SH-SY5Y (cell line): ENCODE measurements around the gene ANO7.

ENCODE experiments used
- GATA2 ChIP-seq: IDR thresholded peaks from 2 replicates; pipeline ENCODE4 v1.6.1; 2011; ENCODE audit warnings: mild to moderate bottlenecking, low read depth, low read length
- GATA3 ChIP-seq: IDR thresholded peaks from 2 replicates; pipeline ENCODE4 v1.6.1; 2011; ENCODE audit warnings: low read depth, mild to moderate bottlenecking, low read length, moderate library complexity

ANO7 gene

DNA sequence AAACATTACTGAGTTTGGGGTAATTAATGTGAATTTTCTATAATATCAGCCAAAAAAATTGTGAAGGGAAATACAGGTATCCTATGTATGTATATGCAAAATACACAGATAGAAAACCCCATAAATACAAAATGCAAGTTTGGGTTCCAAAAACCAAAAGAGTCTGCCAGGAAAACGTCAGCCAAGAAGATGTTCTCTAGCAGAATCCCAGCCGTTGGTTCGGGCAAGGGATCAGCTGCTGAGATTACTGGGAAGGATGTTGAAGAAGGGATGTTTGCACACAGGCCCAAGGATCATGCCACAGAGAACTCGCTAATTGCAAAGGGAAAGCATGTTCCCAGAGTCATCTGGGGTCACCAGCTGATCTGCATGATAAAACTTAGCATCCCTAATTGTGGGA, 9.5 kb upstream of the ANO7 start:
- TF ChIP-seq GATA3: no peak
- TF ChIP-seq GATA2: no peak

DNA sequence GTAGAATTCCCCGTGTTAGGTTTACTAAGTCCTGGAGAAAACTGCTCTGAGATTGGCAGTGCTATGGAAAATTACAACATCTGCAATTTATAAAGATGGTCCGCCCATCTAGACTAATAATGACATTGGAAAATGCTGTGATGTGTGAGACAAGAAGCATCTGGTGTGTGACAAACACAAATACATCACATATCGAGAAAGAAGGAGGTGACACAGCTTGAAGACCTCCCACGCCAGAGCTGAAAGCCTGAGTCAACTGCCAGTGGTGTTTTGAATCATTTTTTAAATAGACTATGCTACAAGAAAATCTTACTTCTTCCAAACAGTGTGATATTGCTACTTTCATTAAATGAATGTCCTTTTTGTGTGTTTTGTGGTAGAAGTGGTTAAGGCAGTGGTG, 8.6 kb upstream of the ANO7 start:
- TF ChIP-seq GATA2 (no peak), GATA3 (no peak)

DNA sequence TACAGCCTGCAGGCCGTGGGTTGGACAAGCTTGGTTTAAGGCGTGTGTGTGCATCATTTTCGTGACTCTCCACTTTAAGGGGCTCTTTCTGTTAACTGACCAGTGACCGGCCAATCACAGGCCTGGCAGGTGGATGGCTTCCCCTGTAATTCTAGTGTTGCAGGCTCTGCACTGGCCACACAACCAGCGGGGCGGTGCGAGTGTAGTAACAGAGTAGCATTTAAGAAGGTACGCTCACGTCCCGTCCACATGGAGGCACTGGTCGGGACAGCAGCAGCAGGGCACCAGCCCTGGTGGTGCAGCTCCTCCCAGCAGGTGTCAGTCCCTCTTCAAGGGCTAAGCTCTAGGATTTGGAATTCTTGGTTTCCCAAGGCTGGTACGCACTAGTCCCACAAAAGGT, 8.0 kb upstream of the ANO7 start:
- TF ChIP-seq GATA2 (no peak), GATA3 (no peak)

DNA sequence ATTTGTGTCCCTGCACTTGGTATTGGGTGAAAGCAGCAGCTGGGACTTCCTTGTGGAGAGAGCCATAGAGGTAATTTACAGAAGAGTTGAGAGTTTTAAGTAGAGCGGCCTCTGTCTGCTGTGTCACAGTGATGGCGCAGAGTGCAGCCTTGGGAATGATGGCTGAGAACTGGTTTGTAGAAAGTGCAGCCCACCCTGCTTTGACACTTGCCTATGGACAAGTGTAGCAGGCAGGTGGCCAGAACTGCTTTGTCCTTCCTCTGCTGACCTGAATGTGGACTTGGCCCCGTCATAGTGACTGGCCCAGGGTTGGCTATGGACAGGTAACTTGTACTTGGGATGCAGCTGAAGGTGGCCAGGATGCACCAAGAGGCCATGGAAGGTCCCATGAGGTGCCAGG, 6.4 kb upstream of the ANO7 start:
- no peak for TF ChIP-seq GATA2
- TF ChIP-seq GATA3: no peak

- TF ChIP-seq GATA2: no peak
- no peak for TF ChIP-seq GATA3
These were observed 5.8 kb upstream of the ANO7 start for GRCh38 chr2:241182531-241183133.

GRCh38 chr2:241183221-241183620, 5.3 kb upstream of the ANO7 start:
- TF ChIP-seq GATA3 (no peak), GATA2 (no peak)

DNA sequence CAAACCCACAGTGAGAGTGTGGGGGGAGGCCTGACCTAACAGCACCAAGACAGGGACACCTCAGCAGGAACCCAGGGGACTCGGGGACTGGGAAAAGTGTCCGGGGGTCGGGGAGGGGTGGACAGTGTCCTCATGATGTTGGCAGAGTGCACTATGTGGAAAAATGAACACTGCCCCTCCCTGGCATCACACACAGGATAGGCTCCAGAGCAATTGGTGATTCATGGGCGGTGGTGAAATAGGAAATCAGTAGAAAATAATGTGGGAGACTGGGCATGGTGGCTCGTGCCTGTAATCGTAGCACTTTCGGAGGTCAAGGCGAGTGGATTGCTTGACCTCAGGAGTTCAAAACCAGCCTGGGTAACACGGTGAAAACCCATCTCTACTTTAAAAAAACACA, 3.6 kb upstream of the ANO7 start:
- no peak for TF ChIP-seq GATA2
- TF ChIP-seq GATA3: no peak

DNA sequence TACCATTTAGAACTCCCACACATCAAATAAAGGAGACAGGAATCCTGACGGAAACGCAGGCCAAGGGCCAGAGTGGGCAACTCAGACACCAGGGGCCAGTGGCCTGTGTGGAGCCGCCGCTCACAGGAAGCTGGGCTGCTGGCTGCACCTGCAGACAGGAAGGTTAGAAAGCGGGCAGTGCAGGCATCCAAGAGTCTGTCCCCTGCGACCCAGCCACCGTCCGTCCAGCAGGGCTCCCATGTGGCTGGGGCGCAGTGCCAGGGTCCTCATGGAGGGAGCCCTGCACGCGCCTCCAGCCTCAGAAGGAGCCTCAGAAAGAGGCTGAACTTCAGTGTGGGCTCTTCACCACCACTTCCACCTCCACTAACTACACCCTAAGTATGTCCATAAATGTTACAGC, 2.5 kb upstream of the ANO7 start:
- no peak for TF ChIP-seq GATA2
- TF ChIP-seq GATA3: no peak

DNA sequence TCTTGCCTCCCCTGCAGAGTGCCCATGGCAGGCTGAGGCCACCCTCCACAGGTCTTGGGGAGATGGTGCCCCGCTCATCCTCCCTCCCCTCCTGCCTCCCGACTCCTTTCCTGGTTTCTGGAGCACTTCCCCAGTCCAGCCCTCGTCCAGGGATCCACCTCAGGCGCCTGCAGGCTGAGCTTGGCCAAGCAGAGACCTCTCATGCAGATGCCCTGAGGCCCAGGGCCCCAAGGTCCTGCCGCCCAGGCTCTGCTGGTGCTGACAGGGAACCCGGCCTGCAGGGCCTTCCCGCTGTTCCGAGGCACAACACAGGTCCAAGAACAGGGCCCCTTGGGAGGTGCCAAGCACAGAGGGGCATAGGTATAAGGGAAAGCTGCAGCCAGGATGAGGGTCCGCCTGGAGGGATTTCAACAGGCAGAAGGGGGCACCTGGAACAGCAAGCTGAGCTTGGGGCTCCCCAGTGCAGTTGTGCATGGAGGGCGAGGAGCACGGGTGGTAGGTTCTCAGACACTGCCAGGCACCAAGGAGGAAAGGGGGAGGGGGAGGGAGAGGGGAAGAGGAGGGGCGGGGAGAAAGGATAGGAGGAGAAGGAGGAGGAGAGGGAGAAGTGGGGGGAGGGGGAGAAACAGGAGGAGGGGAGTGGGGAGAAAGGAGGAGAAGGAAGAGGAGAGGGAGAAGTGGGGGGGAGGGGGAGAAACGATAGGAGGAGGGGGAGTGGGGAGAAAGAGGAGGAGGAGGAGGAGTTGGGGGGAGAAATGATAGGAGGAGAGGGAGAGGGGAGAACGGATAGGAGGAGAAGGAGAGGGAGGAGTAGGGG, 1.2 kb upstream of the ANO7 start:
- TF ChIP-seq GATA3 (no peak), GATA2 (no peak)

GRCh38 chr2:241187918-241188234, 601 bp upstream of the ANO7 start:
- TF ChIP-seq GATA2 (no peak), GATA3 (no peak)

GRCh38 chr2:241189093-241189855, 797 bp downstream of the ANO7 start:
- no peak for TF ChIP-seq GATA2
- no peak for TF ChIP-seq GATA3

GRCh38 chr2:241189856-241190201, 1.4 kb downstream of the ANO7 start:
- TF ChIP-seq GATA2 (no peak), GATA3 (no peak)

- TF ChIP-seq GATA3: no peak
- no peak for TF ChIP-seq GATA2
These were observed 2.0 kb downstream of the ANO7 start for GRCh38 chr2:241190291-241190981.

DNA sequence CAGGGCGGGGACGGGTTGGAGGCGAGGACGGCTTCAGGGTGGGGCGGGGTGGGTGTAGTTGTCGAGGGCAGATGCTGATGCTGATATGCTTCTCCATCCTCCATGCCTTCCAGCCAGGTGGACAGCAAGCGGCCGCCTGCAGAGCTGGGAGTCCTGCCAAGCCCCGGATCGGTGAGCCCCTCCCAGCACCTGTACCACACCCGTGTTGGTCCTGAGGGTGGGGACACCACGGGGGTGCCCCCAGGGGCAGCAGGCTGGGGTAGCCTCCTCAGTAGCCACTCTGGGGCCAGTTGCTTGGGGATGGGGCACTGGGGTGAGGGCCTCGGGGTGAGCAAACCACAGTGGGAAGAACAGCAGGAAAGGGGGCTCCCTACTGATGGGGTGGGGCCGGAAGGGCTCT, 2.6 kb downstream of the ANO7 start:
- TF ChIP-seq GATA2 (no peak), GATA3 (no peak)

GRCh38 chr2:241193271-241193670, 4.8 kb downstream of the ANO7 start:
- TF ChIP-seq GATA2 (no peak), GATA3 (no peak)
